22Rv1 (cell line): ENCODE measurements around the gene ZMYND15.
A peak's percentile ranks its signal among the peaks of the same experiment; 100 is the strongest.

Experiments
- H3K27ac ChIP-seq: fragments of 450-650 bp; 2 replicates; pipeline ENCODE4 v1.5.1; 2017
- ZFX ChIP-seq: fragments of 450-650 bp; IDR thresholded peaks from 2 replicates; pipeline ENCODE4 v1.6.1; 2017; ENCODE audit warnings: antibody characterized with exemption, borderline replicate concordance
- TF ChIP-seq, protein P1 (sequence below): fragments of 450-650 bp; IDR thresholded peaks from 2 replicates; pipeline ENCODE4 v1.5.1; 2017; ENCODE audit warnings: mild to moderate bottlenecking

ZMYND15 gene

DNA sequence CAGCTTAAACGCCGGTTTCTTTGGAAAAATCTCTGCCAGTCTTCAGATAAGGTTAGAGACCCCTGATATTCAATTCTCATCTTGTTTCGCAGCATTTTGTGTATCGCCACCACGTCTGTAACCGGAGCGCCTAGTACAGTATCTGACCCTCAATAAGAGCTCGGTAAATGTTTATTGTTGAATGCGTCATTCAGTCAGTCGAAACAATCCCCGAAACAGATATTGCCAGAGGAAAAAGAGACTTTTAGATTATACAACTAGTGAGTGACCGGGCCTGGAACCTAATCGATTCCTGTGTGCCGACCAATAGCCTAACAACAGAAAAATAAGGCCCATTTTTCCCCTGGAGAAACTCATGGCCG lies 36.3 kb upstream of the ZMYND15 start:
- H3K27ac ChIP-seq, result peak overlapping the region; percentile 78
- TF ChIP-seq, protein P1, sequence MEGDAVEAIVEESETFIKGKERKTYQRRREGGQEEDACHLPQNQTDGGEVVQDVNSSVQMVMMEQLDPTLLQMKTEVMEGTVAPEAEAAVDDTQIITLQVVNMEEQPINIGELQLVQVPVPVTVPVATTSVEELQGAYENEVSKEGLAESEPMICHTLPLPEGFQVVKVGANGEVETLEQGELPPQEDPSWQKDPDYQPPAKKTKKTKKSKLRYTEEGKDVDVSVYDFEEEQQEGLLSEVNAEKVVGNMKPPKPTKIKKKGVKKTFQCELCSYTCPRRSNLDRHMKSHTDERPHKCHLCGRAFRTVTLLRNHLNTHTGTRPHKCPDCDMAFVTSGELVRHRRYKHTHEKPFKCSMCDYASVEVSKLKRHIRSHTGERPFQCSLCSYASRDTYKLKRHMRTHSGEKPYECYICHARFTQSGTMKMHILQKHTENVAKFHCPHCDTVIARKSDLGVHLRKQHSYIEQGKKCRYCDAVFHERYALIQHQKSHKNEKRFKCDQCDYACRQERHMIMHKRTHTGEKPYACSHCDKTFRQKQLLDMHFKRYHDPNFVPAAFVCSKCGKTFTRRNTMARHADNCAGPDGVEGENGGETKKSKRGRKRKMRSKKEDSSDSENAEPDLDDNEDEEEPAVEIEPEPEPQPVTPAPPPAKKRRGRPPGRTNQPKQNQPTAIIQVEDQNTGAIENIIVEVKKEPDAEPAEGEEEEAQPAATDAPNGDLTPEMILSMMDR, result no peak
- no peak for TF ChIP-seq ZFX

GRCh38 chr17:4704574-4704907 lies 35.1 kb upstream of the ZMYND15 start:
- H3K27ac ChIP-seq, result peak overlapping the region; percentile 78

DNA sequence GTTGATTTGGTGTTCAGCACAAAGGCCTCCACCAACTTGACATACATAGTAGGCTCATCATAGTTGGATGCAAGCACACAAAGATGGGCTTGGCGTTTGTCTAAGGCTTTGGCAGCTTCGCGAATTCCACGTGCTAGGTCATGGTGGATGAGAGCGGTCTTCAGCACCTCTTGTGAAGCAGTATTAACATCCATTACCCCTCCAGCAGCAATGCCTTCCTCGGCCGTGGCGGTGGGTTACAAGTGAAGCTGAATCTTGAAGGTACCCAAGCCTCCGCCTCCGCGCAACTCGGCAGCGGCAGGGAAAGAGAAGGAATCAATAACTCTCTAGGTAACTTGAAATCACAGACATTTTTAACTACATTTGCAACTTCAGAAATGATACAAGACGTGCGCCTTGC lies 34.6 kb upstream of the ZMYND15 start:
- peak overlapping the region; percentile 78 for H3K27ac ChIP-seq
- TF ChIP-seq, protein P1, result no peak
- TF ChIP-seq ZFX, result no peak

- no peak overlapping the region for H3K27ac ChIP-seq
- TF ChIP-seq, protein P1, result no peak
- TF ChIP-seq ZFX, result no peak
These were observed 33.5 kb upstream of the ZMYND15 start for GRCh38 chr17:4706121-4706520.

GRCh38 chr17:4708436-4708835 lies 31.2 kb upstream of the ZMYND15 start:
- peak overlapping the region; percentile 92 for H3K27ac ChIP-seq
- TF ChIP-seq, protein P1, result no peak
- no peak for TF ChIP-seq ZFX

GRCh38 chr17:4709794-4710692 lies 29.6 kb upstream of the ZMYND15 start, which contains the start of gene ARRB2:
Gene ARRB2 (plus strand): TSS chr17:4710632. CDS start chr17:4710722, 90 bp downstream.
- no peak for TF ChIP-seq ZFX
- TF ChIP-seq, protein P1, result peak; percentile 65
- peak within 1 kb of the TSS; percentile 92 for H3K27ac ChIP-seq

DNA sequence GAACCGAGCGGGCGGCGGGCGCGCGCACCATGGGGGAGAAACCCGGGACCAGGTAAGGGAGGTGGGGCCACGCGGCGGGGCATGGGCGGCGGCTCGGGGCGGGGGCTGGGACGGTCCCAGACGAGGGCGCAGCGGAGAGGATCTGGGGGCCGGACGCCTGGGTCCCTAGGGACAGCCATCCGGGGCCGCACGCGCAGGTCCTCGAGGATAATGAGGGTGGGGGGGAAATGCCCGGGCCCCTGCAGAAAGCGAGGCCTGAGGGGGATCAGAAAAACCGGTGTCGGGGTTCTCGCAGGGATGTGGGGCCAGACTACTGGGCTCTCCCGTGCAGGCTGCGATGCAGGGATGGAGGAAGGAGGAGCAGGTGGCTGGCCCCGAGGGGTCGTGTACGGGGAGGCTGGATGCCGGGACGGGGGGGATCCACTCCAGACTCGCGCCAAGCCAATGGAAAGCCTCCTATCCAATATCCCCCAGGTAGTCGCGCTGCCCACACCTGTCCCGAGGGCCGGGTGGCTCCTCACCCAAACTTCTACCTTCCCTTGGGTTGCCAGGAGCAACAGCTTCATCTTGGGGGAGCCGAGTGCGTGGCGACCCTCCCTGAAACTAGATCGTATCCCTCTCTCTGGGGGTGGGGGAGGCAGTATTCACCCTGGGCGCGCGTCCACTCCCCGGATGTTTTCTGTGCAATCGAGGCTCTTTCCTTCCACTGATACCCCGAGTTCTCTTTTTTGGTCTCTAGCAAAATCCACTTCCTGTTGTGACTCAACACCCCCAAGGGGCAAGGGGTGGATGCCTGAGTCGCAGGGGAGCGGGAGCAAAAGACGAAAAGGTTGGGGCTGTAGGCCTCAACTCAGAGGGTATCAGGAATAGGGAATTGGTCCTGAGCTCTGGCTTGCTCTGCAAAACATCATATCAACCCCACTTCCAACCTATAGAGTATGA lies 28.7 kb upstream of the ZMYND15 start:
- no peak for TF ChIP-seq ZFX
- TF ChIP-seq, protein P1, result no peak
- H3K27ac ChIP-seq, result peak overlapping the region; percentile 92
